ENCODE data around the gene SERPINB4. TPM values are rescaled to one million over a fixed set of nuclear protein-coding genes. Genes with fewer than 3 reads are reported as not detected.

Gene SERPINB4
- total RNA-seq, 1 donor from 2014 or later = not detected

GRCh38 chr18:63627819-63628218 is 16.2 kb downstream of the SERPINB4 start:
- no peak for DNase-seq

DNA sequence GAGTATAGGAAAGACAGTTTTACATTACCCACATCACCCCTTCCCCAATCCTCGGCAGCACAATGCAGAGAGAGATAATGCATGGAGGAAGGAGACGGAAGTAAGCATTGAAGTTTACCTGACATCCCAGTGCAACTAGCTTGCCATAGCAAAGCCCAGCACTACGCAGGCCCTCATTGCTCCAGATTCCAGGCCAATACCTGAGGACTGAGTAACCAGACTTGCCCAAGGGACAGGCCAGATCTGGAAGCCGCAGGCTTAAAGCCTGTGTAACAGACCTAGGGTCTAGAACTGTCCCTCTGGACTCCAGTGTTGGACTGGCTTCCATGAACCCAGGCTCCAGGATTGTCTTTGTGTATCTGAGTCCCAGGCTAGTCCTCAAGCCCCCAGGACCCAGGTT is 17.6 kb downstream of the SERPINB4 start:
- no peak for DNase-seq

GRCh38 chr18:63624863-63625262 is 19.2 kb downstream of the SERPINB4 start:
- no peak for DNase-seq

- DNase-seq = peak; percentile 1
Measured at GRCh38 chr18:63619661-63620060, 24.4 kb downstream of the SERPINB4 start.

GRCh38 chr18:63617915-63618234 is 26.2 kb downstream of the SERPINB4 start:
- no peak for DNase-seq

- DNase-seq = no peak
Measured at GRCh38 chr18:63617049-63617914, 26.8 kb downstream of the SERPINB4 start.

- no peak for DNase-seq
Measured at GRCh38 chr18:63613420-63613819, 30.6 kb downstream of the SERPINB4 start.

GRCh38 chr18:63606526-63606925 is 37.5 kb downstream of the SERPINB4 start:
- no peak for DNase-seq

DNA sequence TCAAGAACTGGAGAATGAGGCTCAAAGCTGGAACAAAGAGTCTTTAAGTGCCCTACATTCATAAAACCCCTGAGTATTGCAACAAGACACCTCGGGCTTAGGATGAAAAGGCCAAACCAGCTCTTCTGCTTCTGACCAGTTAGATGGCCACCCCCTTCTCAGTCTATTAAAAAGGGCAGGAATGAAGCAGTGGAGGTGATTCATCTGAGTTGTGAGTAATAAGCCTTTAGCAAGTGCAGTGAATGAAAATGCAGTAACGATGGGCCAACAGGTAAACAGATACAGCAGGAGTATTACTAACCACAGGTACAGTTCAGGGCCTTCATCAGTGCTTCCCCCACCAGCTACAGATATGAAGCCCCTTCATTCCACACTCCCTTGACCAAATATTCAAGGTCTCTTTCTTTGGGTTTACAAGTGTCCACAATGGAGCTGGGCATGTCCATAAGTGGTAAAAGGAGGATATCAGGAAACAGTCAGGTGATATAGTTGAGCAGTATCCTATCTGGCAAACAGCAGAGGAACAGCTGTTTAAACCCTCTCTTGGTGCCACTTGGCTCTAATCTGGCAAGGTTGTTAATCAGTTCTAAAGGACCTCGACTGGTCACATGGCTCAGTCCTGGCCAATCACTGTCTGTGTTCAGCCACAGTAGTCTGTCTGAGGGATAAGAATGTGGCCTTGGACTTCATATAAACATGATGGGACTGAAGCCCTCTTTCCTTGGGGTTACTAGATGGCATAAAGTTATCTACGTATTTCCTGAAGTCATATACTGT is 39.1 kb downstream of the SERPINB4 start:
- DNase-seq = no peak

DNA sequence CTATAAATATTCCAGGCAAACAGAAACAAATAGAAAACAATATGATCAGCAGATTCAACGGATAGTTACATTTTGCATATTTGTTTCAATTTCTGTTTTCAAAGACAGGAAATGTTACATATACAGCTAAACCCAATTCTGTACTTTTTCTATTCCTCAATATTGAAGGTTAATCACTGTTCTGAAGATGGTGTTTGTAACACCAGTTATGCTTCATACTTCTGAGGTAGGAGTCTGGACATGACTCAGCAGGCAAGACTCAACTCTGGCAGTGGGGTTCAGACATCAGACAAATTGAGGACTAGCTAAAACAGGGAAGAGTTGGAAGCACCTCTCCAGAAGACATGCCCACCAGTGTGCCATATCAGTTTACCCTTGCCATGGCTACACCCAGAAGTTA is 40.3 kb downstream of the SERPINB4 start:
- no peak for DNase-seq

DNA sequence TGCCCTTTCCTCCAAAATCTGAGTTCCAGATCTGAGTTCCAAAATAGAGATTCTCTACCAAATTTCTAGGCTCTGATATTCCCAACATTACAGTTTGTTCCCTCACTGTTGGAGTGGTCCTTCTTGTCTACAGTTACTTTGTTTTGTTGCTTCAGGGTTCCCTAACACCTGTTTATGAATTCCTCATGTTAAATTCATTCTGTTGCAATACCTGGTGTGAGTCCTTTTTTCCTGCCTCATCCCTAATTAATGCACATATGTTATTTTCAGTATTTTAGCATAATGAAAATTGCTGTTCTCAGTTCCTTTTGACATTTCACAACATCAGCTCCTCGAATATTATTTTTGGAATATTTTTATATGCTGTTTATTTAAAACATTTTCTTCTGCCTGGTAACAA is 40.7 kb downstream of the SERPINB4 start:
- no peak for DNase-seq

DNA sequence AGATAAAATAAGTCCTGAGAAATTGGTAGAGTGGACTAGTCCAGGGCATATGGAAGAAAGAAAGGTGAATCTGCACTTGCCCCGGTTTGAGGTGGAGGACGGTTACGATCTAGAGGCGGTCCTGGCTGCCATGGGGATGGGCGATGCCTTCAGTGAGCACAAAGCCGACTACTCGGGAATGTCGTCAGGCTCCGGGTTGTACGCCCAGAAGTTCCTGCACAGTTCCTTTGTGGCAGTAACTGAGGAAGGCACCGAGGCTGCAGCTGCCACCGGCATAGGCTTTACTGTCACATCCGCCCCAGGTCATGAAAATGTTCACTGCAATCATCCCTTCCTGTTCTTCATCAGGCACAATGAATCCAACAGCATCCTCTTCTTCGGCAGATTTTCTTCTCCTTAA is 47.1 kb downstream of the SERPINB4 start:
- no peak for DNase-seq

- no peak for DNase-seq
Measured at GRCh38 chr18:63592471-63592870, 51.6 kb downstream of the SERPINB4 start.

- DNase-seq = no peak
Measured at GRCh38 chr18:63591725-63592124, 52.3 kb downstream of the SERPINB4 start.

DNA sequence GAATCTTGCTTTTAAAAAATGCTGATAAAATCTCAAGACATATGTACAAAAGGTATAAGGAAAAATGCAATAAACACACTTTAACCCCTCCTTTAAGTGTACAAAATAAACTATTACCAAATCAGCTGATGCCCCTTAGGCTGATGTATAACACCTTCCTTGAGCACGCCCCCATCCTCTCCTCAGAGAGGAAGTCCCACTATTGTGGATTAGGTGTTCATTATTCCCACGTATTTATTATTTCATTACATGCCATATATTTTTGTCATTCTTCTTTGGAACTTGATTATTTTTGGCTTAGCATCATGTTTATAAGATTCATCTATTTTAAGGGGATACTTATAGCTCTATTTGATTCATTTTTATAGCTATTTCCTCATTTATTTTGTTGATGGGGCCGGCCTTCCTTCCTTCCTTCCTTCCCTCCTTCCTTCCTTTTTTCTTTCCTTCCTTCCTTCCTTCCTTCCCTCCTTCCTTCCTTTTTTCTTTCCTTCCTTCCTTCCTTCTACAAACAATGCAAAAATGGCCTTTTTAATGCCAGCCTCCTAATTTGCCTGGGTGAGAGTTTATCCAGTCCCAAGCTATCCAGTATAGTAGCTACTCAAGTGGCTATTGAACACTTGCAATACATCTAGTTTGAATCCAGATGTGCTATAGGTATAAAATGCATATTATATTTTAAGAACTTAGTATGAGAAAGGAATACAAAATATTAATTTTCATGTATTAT is 52.9 kb downstream of the SERPINB4 start:
- no peak for DNase-seq

- DNase-seq = no peak
Measured at GRCh38 chr18:63590373-63590772, 53.7 kb downstream of the SERPINB4 start.

- DNase-seq = no peak
Measured at GRCh38 chr18:63588909-63589308, 55.1 kb downstream of the SERPINB4 start.

Other genes with a start within 250 kb of the SERPINB4 start
- gene VPS4B, start 221.8 kb downstream of the SERPINB4 start, total RNA-seq = 33.7 TPM
- gene SERPINB5, start 167.3 kb downstream of the SERPINB4 start, total RNA-seq = 25.3 TPM
- 2.6 TPM for gene SERPINB12, start 101.9 kb downstream of the SERPINB4 start, total RNA-seq
- 17.5 TPM for gene SERPINB13, start 56.9 kb downstream of the SERPINB4 start, total RNA-seq
- 1.3 TPM for gene SERPINB3, start 17.6 kb upstream of the SERPINB4 start, total RNA-seq
- gene SERPINB11, start 58.7 kb upstream of the SERPINB4 start, total RNA-seq = 1.0 TPM
- 0.72 TPM for gene SERPINB7, start 131.2 kb upstream of the SERPINB4 start, total RNA-seq
- gene SERPINB2, start 243.4 kb upstream of the SERPINB4 start, total RNA-seq = 9.7 TPM